HG02973 (cell line): ENCODE results near the gene UROC1.

Experiments used
- ATAC-seq: cut with Tn5 transposase; IDR thresholded peaks from one replicate; pipeline ENCODE4 v1.9.1; 2021; ENCODE audit warnings: moderate library complexity; ENCODE audit not compliant: unreplicated experiment

UROC1 gene

DNA sequence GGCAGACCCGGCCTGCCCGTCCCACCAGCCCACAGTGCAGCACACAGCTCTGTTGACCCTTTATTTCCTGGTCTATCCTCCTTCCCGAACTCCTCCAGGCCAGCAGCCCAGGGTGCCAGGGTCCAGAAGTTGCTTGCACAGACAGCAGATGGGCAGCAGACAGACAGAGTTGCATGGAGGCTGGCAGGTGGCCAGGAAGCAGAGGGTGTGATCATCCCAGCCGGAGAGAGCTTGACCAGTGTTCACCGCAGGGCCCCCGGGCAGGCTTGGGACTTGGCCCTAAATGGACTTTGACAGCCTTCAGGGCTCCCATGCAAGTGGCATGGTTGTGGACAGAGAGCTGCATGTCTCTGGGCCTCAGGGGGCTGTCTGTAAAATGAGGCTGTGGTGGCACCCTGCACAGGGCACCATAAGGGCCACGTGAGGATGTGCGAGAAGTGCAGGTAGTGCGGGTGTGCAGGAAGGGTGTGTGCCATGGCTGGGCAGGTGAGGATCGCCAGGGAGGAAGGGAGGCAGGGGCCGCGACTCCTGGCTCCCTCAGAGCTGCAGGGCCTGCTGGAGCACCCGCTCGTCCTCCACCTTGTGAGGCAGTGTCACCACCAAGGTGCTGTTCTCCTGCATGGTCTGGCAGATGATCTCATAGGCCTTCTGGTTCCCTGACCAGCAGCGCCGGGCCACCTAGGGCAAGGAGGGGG is 35.6 kb downstream of the UROC1 start:
- no peak for ATAC-seq

DNA sequence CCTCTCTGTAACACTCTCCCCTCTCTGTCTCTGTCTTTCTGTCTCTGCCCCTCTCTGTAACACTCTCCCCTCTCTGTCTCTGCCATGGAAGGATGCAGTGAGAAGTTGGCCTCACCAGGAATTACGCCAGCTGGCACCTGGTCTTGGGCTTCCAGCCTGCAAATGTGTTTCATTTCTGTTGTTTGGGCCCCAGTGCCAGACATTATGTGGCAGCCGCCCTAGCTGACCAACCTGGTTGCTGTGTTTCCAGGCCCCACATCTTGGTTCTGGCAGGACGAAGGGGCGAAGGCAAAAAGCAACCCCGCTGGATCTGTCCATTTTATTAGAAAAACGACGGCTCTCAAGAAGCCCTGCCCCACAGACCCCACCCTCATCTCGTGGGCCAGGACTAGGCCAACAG is 36.7 kb downstream of the UROC1 start:
- no peak for ATAC-seq

DNA sequence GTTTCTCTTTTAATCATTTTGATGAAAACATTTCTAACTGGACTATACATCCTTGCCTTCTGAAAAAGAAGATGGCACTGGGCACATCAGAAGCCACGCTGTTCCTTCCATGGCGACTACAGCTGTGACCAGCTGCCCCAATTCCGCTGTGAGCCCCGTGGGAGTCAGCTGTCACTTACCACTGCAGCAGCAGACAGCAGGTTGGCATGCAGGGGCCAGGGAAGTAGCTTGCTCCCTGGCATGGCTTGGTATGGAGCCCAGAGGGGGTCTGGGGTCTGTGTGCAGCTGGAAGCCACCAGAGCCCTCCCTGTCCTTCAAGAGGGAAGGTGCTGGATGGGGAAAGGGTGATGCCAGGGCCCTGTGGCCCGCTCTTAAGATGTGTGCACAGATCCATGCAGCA is 37.4 kb downstream of the UROC1 start:
- no peak for ATAC-seq

DNA sequence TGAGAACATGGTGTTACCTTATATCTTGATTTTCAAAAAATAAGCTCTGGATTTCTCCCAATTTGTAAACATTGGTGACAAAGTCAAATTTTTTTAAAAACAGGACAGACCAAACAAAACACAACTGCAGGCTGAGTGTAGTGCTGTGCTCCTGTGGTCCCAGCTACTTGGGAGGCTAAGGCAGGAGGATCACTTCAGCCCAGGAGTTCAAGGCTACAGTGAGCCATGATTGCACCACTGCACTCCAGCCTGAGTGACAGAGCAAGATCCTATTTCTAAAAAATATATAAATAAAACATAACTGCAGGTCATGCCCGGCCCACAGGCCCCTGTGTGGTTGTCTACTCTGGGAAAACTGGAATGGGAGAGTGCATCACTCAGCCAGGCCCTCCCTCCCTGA is 37.9 kb downstream of the UROC1 start:
- ATAC-seq, result no peak

DNA sequence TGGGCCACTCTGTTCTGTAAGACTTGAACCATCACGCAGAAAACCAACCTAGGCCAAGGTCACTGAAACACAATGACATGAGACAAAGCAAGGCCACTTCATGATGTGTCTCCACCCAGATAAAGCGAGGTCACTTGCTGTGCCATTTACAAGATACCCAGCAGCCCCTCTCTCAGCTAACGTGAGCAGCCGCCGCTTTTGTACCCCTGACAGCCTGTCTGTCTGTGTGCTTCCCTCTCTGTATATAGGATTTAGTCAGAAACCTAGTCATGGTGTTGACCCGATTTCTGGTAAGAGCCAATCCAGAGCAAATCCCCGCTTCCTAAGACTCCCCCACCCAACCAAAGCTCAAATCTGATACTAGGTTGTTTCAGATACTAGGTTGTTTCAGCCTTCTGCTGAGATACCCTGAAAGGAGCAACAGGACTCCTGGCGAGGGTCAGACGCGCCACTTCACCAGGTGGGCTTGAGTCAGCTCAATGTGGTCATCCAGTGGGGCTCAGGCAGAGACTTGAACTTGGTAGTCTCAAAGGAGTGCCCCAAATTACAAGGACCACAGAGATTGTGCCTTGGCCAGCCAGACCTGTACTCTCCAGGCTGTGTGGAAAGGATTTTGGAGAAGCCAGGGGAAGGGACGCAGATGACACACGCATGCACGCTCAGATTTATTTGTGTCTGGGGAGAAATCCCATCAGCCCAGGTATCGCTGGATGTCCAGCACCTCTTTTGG is 38.8 kb downstream of the UROC1 start:
- no peak for ATAC-seq

DNA sequence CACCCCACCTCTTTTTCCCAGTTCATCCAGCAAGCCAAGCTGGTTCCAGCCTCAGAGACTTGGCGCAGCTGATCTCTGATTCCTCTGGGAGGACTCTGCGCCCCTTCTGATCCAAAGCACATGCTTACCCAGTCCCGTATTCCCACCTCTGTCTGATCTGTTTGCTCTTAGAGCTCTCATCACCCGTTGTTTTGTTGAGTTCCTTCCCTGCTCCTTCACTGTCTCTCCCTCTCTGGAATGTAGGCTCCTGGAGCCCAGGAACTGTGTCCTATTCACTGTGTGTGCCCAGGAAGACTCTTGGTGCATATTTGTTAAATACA is 40.6 kb downstream of the UROC1 start:
- ATAC-seq, result no peak

DNA sequence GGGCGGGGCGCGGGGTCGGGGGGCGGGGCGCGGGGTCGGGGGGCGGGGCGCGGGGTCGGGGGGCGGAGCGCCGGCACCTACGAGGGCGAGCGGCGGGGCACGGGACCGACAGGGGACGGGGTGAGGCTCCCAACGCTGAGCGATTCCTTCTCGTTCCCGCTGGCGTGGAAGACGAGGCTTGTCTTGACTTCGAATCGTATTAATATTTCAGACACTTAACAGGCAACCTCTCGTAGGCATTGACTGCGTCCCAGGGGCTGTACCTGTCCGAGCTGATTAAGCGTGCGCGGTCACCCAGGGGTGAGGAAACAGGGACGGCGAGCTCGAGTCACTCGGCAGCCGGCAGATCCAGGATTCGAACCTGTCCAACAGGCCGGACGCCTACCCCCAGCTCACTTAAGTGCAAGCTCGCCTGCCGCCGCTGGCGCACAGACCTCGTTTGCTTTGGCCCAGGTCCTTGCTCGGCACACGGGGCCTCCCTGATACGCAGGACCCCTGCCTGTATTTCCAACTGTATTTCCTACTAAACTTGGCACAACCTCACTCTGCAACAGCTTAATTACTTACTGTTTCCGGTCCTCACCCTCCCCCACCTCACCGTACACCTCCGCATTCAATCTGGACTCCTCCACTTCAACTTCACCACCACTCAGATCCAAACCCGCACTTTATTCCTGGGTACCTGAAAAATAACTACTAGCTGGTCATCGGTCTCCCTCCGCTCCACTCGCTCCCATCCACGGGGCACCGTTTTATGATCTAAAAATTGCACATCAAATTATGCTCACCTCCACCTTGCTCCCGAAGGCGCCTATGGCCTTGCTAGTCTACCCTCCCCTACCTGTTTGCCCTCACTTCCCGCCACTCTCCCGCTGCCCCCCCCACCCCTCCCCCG is 41.2 kb downstream of the UROC1 start:
- ATAC-seq, result peak; percentile 31

DNA sequence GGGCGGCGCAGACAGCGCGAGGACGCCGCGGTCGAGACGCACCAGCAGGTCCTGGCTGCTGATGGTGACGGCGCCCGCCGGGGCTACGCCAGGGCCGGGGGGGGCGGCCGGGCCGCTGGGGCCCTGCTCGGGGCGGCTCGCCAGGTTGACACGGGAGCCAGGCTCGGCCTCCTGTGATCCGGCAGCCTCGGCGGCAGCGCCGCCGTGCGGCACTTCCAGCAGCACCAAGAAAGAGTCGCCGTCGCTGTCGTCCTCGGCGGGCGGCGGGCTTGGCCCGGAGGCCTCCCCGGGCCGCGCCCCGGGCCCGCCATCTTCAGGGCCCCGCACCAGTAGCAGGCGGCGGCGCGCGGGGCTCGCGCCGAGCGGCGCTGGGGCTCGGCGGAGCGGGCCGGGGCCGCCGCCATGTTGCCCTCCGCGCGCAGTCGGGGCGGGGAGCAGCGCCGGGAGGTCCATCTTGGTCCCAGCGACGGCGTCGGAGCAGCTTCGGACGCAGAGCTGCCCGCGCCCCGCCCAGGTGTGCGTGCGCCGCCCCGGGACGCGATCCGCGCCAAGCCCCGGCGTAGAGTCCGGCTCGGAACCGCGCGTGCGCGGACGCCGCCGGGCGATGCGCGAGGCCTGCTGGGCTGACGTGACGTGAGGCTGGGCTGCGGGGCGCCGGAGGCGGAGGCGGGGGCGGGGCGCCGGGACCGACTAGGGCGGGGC is 42.0 kb downstream of the UROC1 start, which contains the start of gene ZXDC:
Gene ZXDC, minus strand, starts transcription at position 479 of the 702 bp plus-strand sequence. Its CDS starts 26 bp downstream, at position 453.
- ATAC-seq, result peak; percentile 68

DNA sequence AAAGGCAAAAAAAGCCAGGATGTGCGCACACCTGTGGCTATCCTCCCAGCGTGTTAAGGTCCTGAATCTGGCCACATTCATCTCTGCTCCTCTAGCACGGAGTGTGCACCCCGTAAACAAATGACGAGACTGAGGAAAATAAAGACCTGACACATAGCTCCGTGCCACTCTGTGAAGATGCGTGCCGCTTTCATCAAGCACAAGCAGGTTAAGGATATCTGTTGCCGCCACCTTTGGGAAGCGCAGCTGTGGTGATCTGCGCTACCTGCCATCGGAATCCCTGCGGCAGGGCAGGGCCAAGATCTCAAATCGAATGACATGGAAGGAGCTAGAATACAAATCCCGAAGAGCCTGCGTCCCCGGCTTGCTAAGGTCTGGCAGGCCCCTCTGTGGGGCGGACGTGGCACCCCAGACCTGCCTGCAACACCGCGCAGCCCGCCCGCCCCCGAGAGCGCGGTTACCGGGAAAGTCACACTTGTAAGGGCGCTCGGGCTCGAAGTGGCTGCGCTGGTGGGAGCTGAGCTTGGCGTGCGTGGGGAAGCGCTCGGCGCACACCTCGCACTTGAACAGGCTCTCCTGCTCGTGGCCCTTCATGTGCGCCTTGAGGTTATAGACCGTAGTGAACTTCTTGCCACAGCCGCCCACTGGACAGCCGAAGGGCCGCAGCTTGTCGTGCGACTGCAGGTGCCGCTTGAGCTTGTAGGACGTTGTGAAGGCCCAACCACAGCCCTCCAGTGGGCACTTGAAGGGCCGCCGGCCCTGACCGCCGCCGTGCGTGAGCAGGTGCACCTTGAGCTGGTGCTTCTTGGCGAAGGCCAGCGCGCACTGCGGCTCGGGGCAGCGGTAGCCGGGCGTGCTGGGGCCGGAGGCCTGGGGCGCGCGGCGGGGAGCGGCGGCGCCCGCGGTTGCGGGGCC is 42.8 kb downstream of the UROC1 start:
- peak; percentile 13 for ATAC-seq

DNA sequence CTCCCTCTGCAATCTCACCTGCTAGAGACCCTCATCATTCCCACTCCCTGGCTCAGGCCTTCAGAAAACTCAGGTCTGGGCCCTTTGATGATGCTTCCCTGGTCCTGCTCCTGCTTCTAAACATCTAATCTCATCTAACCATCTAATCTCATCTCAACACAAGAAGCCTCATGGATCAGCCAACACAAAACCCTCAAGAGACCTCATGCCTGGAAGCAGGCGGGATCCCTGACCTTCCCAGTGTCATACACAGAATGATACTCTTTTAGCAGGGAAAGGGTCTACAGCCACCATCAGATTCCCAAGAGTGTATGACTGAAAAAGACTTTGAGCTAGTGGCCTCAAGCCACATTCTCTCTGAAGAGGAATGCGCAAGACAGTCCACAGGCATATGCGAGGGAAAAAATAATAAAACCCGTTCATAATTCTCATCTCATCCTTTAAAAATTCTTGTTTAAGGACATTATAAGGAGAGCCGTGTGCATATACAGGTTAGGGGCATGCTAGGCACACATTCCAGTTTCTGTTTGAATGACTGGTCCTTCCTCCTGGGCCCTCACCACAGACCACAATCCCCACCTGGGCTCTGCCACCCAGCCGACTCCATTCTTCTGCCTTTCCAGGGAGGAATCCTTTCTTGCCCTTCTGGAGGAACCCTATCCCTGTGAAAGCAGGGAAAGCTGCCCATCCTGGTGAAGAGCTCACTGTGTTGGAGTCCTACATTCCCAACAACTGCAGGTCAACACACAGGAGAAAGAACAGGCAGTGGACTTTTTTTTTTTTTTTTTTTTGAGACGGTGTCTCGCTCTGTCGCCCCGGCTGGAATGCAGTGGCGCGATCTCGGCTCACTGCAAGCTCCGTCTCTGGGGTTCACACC is 44.0 kb downstream of the UROC1 start:
- no peak for ATAC-seq

DNA sequence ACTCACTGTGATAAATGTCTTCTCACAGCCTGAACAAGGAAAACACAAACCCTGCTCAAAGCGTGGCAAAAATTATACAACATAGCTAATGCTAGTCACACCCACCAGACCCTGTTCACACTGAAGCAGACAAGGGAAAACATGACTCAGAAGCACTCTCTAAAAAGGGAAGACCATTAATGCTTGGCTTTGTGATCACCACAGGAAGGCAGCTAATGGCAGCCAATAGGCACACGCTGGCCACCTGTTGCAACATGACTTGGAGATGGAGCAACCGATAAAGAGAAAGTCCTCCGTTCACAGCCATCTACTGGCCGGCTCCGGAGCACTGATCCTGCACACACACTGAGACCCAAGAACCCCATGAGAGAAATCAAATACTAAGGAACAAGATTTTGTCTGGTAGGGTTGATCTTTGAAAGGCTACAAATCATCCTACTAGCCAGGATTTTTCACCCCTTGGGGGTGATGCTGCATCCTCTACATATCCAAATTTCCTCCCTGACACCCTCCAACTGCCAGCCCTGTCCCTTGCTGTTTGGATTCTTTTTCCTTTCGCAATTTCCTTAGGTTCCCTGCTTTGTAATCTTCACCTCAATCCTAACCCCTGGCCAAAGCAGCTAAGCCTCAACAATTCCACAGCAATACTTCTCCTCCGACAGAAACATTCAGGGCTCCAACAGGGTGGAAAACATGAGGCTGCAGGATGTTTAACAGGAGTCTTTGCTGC is 45.1 kb downstream of the UROC1 start:
- ATAC-seq, result no peak

DNA sequence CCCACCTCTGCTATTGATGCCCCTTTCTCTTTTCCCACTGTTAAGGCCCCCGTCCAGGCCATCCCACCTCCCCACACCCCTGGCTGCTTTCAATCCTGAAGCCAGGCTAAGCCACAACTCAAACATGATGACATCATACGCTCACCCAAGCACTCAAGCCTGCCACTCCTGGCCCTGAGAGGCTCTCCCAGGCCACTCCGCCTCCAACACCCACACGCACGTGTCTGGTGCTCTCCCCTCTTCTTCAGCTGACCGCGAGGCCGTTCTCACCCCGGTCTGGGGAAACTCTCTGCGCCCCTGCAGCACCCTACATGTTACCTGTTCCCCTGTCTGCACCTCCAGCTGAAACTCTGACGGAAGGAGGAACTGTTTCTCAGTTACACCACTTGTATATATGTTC is 48.1 kb downstream of the UROC1 start:
- no peak for ATAC-seq

DNA sequence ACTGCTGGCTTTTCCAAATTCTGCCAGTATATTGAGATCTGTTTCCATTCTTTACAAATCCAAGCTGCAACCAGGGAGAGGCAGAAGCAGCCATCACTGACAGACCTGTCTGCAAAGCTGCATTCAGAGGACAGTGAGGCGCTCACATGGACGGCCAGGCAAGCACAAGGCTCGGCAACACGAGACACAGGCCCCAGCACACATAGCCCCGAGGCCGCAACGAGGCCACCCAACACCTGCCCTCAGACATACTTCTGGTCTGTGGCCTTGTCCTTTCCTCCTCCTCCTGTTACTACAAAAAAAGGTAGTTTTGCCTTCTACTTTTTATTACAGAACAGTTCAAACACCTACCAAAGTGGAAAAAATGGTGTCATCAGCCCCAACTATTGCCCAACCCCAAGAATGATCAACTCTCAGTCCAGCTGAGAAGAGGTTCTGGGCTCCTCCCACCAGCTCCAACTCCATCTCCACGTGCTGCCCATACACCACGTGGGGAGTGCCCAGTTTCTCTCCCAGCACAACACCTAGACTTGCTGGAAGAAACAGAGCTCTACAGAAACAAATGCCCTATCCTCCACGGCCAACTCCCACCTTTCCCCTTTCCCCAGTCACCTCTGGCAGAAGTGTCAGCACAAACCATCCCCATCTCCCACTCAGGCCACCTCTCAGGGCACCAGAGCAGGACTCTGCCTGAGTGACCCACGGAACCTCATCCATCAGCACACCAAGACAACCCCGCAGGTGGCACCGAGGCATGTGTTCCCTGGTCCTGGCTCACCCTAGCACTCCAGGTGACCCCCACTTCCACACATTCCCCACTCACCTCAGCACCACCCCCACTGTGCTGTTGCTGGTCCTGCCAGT is 49.3 kb downstream of the UROC1 start:
- ATAC-seq, result no peak

DNA sequence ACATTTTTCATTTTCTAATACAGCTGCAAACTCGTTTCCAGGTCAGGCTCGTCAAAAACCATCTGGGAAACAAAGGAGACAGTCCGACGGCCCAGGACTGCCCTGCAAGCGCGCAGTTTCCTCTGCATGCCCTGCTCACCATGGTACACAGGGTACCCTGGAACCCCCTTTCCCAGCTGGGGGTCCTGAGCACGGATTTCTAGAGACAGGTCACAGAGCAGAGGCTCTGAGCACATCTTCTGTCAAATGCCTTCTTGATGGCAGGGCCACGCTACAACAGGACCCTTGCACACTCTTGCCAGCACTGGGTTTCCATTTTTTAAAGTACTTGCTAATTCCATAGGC is 50.0 kb downstream of the UROC1 start:
- no peak for ATAC-seq

DNA sequence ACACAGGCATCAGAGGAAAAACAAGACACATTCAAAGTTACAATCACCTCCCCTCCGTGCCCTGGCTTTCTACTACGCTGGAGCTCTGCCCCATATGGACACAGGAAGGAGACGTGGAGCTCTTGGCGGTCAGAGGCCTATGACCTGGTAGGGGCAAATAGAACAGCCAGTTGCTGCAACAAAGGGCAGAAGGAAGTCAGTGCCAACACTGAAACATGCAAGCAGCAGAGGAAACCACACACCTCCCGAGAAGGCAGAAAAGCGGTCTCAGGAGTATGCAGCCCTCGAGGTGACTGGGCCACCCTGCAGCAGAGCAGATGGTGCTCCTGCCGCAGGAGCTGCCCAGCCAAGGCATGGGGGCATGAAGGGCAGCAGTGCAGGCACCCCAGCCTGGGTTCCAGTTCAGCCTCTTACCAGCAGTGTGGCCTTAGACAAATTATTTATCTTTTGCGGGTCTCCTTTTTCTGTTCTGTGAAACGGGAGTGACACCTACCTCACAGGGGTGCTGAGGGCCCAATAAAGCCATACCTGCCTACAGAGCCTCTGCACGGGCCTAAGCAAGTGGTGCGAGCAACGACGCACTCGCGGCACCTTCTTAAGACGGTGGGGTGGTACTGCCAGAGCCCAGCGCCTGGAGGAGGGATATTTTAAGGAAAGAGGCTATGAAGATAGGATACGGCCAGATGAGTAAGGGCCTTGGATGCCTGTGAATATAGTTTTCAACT is 50.5 kb downstream of the UROC1 start:
- ATAC-seq, result no peak

DNA sequence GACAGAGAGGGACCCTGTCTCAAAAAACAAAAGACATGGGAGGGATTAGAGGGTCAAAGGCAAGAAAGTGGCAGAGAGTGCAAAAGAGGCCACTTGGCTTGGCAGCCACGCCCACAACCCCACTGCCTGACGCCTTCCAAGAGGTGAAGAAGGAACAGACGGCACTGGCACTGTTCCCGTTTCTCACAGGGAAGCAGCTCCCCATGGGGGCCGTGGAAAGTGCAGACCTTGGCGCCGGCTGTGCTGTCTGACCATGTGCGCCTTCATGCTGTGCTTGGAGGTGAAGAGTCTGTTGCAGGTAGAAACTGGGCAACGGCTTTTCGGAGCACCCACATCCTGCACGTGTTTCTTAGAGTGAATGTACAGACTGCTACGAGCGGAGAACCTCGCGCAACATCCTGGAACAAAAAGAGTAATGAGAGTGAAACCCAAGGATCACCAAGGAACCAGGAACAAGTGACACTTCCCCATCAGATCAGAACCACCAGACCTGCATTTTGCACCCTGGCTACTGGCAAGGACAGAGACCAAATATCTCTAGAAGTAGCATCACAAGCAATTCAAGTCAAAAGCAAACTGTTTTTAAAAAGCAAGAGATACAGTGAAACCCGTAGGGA is 51.5 kb downstream of the UROC1 start:
- ATAC-seq, result no peak

DNA sequence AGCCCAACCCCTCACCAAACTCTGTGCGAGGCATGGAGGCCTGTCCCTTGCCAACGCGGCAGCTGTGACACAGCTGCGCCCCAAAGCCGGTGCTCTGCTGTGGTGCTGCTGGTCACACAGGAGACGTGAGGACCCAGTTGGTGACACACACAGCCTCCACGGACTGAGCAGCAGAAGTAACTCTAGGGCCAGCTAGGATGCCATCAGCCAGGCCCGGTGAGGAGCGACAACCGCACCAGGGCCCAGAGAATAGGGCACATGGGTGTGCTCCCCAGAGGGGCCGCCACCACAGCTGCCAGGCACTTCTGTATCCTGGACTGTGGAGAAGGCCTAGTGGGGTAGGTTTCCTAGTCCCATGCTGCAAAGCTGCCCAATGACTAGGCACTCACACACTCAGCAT is 52.6 kb downstream of the UROC1 start:
- no peak for ATAC-seq
